Activated T-helper 17 cell treated with anti-CD3 and anti-CD28 coated beads, Interleukin-2, amount 50 U/mL, for 72 hours (primary cell): ENCODE data around the gene SAP30BP. TPM values are rescaled to one million over a fixed set of nuclear protein-coding genes. Genes with fewer than 3 reads are reported as not detected.
A peak's percentile ranks its signal among the peaks of the same experiment; 100 is the strongest.

Source experiments
- ATAC-seq: fragments of 150-1000 bp; cut with Tn5 transposase; replicated peaks from 2 replicates; pipeline ENCODE4 v1.10.0; 2021; ENCODE audit warnings: mild to moderate bottlenecking, moderate library complexity
- H3K27ac Mint-ChIP-seq: one replicate; pipeline ENCODE4 v1.8.0; 2022; ENCODE audit warnings: mixed read lengths
- H3K27me3 Mint-ChIP-seq: one replicate; pipeline ENCODE4 v1.8.0; 2022; ENCODE audit warnings: mixed read lengths
- H3K36me3 Mint-ChIP-seq: one replicate; pipeline ENCODE4 v1.8.0; 2022; ENCODE audit warnings: low read depth, mild to moderate bottlenecking, mixed read lengths
- H3K4me1 Mint-ChIP-seq: one replicate; pipeline ENCODE4 v1.8.0; 2022; ENCODE audit warnings: mixed read lengths
- H3K4me3 Mint-ChIP-seq: one replicate; pipeline ENCODE4 v1.8.0; 2022; ENCODE audit warnings: mild to moderate bottlenecking, mixed read lengths
- H3K9me3 Mint-ChIP-seq: one replicate; pipeline ENCODE4 v1.8.0; 2022; ENCODE audit warnings: mixed read lengths
- total RNA-seq, 2 donors: library from RNA; stranded (reverse); gene quantifications; one replicate each; pipeline ENCODE4 v1.2.3, GENCODE V29; 2022

The SAP30BP gene
- total RNA-seq, 2 donors from 2014 or later = 68.1 to 90.0 TPM

GRCh38 chr17:75695141-75695829 is 28.1 kb downstream of the SAP30BP start:
- no peak overlapping the region for H3K4me3 Mint-ChIP-seq
- no peaks in the 10 kb centered on the region for H3K9me3 Mint-ChIP-seq
- peaks cover 88% of the 10 kb centered on the region for H3K36me3 Mint-ChIP-seq
- H3K4me1 Mint-ChIP-seq = peaks cover 15% of the 10 kb centered on the region
- no peak overlapping the region for H3K27ac Mint-ChIP-seq
- no peaks in the 10 kb centered on the region for H3K27me3 Mint-ChIP-seq
- ATAC-seq = no peak

- H3K27ac Mint-ChIP-seq = no peak overlapping the region
- peaks cover 13% of the 10 kb centered on the region for H3K4me1 Mint-ChIP-seq
- H3K27me3 Mint-ChIP-seq = no peaks in the 10 kb centered on the region
- H3K4me3 Mint-ChIP-seq = no peak overlapping the region
- H3K9me3 Mint-ChIP-seq = no peaks in the 10 kb centered on the region
- H3K36me3 Mint-ChIP-seq = peaks cover 88% of the 10 kb centered on the region
- no peak for ATAC-seq
Measured at GRCh38 chr17:75695830-75696271, 28.7 kb downstream of the SAP30BP start.

DNA sequence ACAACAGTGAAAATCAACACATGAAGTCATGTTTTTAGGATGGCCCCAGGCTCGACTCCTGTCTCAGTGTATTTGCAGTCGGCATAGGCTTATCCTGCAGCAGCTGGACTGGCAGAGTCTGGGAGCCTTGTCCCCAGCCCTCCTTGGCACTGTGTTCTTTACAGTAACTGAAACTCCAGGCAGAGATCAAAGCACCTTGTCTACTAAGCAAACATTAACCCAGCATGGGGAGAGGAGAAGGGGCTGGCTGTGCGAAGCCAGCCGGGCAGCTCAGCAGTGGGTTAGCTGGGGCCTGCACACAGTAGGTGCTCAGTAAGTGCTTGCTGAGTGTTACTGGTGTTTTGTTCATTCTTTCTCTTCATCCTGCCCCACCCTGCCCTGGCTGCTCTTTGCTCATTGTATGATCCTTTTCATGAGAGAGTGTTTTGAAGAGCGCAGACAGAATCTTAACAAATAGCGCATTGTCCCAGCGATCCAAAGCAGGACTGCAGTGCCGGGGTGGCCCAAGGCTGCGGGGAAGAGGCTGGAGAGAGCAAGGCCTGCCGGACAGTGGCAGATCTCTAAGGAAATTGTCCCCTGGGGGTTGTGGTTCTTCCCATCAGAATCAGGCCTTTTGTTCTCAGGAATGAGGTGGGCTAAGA is 30.6 kb downstream of the SAP30BP start:
- H3K9me3 Mint-ChIP-seq = no peaks in the 10 kb centered on the region
- peaks cover 88% of the 10 kb centered on the region for H3K36me3 Mint-ChIP-seq
- H3K4me1 Mint-ChIP-seq = no peaks in the 10 kb centered on the region
- no peak for ATAC-seq
- no peak overlapping the region for H3K4me3 Mint-ChIP-seq
- H3K27me3 Mint-ChIP-seq = no peaks in the 10 kb centered on the region
- H3K27ac Mint-ChIP-seq = no peak overlapping the region

- Mint-ChIP-seq H3K4me3 (no peak overlapping the region), H3K36me3 (peaks cover 87% of the 10 kb centered on the region), H3K4me1 (no peaks in the 10 kb centered on the region), H3K27me3 (no peaks in the 10 kb centered on the region), H3K27ac (no peak overlapping the region), H3K9me3 (no peaks in the 10 kb centered on the region)
- no peak for ATAC-seq
Measured at GRCh38 chr17:75698659-75699058, 31.5 kb downstream of the SAP30BP start.

- ATAC-seq = no peak
- Mint-ChIP-seq H3K4me1 (no peaks in the 10 kb centered on the region), H3K9me3 (no peaks in the 10 kb centered on the region), H3K27ac (no peak overlapping the region), H3K36me3 (peaks cover 88% of the 10 kb centered on the region), H3K27me3 (no peaks in the 10 kb centered on the region), H3K4me3 (no peak overlapping the region)
Measured at GRCh38 chr17:75701288-75701687, 34.1 kb downstream of the SAP30BP start.

DNA sequence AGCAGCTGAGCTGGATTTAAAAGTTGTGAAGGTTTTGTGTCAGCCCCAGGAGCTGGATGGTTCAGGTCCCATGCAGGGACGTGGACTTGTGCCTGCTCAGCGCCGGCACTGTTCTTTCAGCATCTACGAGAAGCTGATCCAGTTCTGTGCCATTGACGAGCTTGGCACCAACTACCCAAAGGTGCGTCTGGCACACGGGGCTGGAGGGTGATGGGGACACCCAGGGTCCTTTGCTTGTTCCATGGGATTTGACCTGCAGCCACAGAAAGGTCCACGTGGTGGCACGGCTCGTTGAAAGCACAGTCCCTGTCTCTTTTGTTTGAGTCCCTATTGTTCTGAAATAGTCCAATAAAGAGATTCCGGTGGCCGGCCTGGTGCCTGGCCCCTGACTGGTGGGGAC is 36.1 kb downstream of the SAP30BP start:
- no peak for ATAC-seq
- no peaks in the 10 kb centered on the region for H3K4me1 Mint-ChIP-seq
- no peak overlapping the region for H3K4me3 Mint-ChIP-seq
- no peaks in the 10 kb centered on the region for H3K27me3 Mint-ChIP-seq
- H3K27ac Mint-ChIP-seq = no peak overlapping the region
- no peaks in the 10 kb centered on the region for H3K9me3 Mint-ChIP-seq
- H3K36me3 Mint-ChIP-seq = peaks cover 92% of the 10 kb centered on the region

DNA sequence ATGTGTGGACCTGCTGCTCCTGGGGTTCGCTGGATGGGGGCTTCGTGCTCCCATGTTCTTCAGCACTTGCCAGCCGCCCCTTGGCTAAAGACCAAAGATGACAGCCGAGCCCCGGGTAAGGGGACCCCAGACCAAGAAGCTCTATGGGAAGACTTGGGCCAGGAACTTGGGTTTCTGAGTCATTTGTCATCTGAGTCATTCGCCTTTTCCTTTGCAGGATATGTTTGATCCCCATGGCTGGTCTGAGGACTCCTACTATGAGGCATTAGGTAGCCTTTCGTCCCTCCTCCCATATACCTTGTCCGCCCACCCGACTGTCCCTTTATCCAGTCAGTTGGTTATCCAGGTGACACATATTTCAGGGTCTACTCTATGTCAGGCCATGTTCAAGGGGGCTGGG is 36.5 kb downstream of the SAP30BP start:
- no peaks in the 10 kb centered on the region for H3K4me1 Mint-ChIP-seq
- H3K27me3 Mint-ChIP-seq = no peaks in the 10 kb centered on the region
- H3K27ac Mint-ChIP-seq = no peak overlapping the region
- H3K36me3 Mint-ChIP-seq = peaks cover 93% of the 10 kb centered on the region
- no peak for ATAC-seq
- H3K9me3 Mint-ChIP-seq = no peaks in the 10 kb centered on the region
- H3K4me3 Mint-ChIP-seq = no peak overlapping the region

GRCh38 chr17:75704963-75705875 is 38.1 kb downstream of the SAP30BP start:
- Mint-ChIP-seq H3K4me3 (no peak overlapping the region), H3K27me3 (no peaks in the 10 kb centered on the region), H3K4me1 (no peaks in the 10 kb centered on the region), H3K36me3 (peaks cover 82% of the 10 kb centered on the region), H3K9me3 (no peaks in the 10 kb centered on the region), H3K27ac (no peak overlapping the region)
- ATAC-seq = no peak

GRCh38 chr17:75706042-75706728 is 39.0 kb downstream of the SAP30BP start:
- Mint-ChIP-seq H3K9me3 (no peaks in the 10 kb centered on the region), H3K36me3 (peaks cover 72% of the 10 kb centered on the region), H3K27me3 (no peaks in the 10 kb centered on the region), H3K4me3 (no peak overlapping the region), H3K27ac (no peak overlapping the region), H3K4me1 (no peaks in the 10 kb centered on the region)
- no peak for ATAC-seq

DNA sequence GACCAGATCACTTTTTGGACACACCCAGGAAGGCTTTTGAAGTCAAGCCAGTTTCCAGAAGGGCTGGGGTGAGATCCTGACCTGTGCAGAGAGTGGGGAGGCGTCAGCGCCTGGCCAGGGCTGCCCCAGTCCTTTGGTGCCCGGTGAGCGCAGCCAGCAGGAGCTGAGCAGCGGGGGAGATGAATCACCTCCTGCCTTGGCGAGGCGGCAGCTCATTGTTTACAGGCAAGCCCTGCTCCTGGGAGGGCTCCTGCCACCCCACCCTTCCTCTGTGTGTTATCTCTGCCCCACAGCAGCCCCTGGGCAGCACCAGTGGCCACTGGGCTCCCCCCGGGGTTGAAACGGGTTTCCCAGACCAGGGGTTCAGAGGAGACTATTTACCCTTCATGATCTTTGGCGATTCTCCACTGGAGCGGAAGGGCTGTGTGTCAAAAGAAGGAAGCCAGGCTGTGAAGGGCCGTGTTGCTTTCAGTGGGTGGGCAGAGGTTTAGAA is 40.0 kb downstream of the SAP30BP start:
- ATAC-seq = no peak
- no peak overlapping the region for H3K4me3 Mint-ChIP-seq
- no peaks in the 10 kb centered on the region for H3K27me3 Mint-ChIP-seq
- H3K9me3 Mint-ChIP-seq = no peaks in the 10 kb centered on the region
- H3K36me3 Mint-ChIP-seq = peaks cover 63% of the 10 kb centered on the region
- no peak overlapping the region for H3K27ac Mint-ChIP-seq
- no peaks in the 10 kb centered on the region for H3K4me1 Mint-ChIP-seq

DNA sequence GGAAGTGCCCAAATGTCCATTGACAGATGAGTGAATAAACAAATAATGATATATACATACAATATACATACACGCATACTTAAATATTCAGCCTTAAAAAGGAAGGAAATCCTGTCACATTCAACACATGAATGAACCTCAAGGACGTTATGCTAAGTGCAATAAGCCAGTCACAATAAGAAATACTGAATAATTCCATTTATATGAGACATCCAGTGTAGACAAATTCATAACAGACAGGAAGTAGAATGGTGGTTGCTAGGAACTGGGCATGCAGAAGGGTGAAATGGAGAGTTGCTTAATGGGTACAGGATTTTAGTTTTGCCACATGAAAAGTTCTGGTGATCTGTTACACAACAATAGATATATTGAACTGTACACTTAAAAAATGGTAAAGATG is 45.3 kb downstream of the SAP30BP start:
- Mint-ChIP-seq H3K27me3 (no peaks in the 10 kb centered on the region), H3K4me3 (no peak overlapping the region), H3K4me1 (no peaks in the 10 kb centered on the region), H3K27ac (no peak overlapping the region), H3K9me3 (no peaks in the 10 kb centered on the region), H3K36me3 (peaks cover 14% of the 10 kb centered on the region)
- ATAC-seq = no peak

DNA sequence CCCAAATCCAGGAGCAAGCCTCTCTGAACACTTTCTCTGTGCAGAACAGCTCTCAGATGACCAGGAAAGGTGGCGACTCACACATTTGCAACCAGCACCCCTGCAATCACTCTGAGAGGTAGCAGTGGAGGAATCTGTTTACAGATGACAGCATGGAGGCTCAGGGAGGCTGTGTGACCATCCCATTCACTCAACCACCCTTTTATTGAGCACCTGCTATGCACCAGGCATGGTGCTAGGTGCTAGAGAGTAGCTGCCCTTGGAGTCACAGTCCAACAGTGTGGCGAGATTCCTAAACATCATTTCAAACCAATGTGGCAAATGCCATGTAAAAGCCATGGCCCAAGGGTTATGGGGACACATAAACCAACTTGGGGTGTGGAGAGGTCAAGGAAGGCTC is 52.6 kb downstream of the SAP30BP start:
- H3K27ac Mint-ChIP-seq = no peak overlapping the region
- no peaks in the 10 kb centered on the region for H3K9me3 Mint-ChIP-seq
- H3K4me1 Mint-ChIP-seq = no peaks in the 10 kb centered on the region
- ATAC-seq = no peak
- no peaks in the 10 kb centered on the region for H3K36me3 Mint-ChIP-seq
- H3K27me3 Mint-ChIP-seq = peaks cover 4% of the 10 kb centered on the region
- peak overlapping the region; percentile 69 for H3K4me3 Mint-ChIP-seq

DNA sequence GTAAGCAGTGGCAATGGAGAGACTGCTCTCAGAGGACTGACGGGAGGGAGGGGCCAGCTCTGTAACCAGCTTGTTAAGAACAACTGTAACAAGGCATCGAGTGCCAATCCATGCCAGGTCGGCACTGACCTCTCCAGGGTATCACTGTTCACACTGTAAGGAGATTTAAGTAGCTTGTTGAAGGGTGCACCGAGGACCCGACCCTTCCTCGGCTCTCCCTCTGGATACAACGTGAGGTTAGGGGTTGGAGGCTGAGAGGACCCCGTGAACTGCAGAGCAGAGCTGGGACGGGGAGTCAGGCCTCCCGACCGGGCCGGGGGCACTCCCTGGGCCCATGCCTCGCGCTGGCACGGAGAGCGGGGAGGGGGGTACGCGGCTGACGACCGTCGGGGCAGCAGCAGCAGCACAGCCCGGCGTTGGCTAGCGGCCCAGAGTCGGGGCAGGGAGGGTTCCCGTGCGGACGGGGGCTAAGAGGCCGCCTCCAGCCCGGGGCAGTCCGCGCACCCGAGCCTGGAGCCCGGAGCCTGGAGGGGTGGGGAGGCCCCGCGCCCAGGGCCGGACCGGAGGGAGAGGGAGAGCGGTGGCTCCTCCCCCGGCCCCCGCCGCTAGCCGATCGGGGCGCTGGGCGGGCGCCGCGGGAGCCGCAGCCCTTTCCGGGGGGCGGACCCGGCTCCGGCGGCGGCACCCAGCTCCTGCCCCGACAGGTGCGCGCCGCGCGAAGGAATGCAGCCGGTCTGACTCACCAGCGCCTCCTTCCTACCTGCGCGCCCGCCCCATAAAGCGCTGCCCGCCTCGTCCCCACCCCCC is 53.7 kb downstream of the SAP30BP start, which contains the start of gene ITGB4:
ITGB4 (plus strand) TSS at position 804 of the 807 bp plus-strand sequence. CDS start 3,245 bp downstream, outside the sequence.
- no peak within 1 kb of the TSS for H3K27ac Mint-ChIP-seq

More for the DNA sequence above, 53.7 kb downstream of the SAP30BP start, which contains the start of gene ITGB4:
- H3K36me3 Mint-ChIP-seq = no peaks in the 10 kb centered on the region
- H3K4me3 Mint-ChIP-seq = peak within 1 kb of the TSS; percentile 69
- H3K4me1 Mint-ChIP-seq = no peaks in the 10 kb centered on the region
- H3K9me3 Mint-ChIP-seq = no peaks in the 10 kb centered on the region
- peak; percentile 81 for ATAC-seq
- peaks cover 4% of the 10 kb centered on the region for H3K27me3 Mint-ChIP-seq
